Measurements from ENCODE around the gene LGALS3. TPM values are rescaled to one million over a fixed set of nuclear protein-coding genes. Genes with fewer than 3 reads are reported as not detected.
A peak's percentile ranks its signal among the peaks of the same experiment; 100 is the strongest.
"Not testable (repeated sequence)": the region's sequence is repeated elsewhere in the genome, so short reads cannot be mapped to it uniquely, and the experiment has no call there.

Gene LGALS3
- 90.5 and 117 TPM in 2 replicates for total RNA-seq (2014; rRNA removed; shearing (Covaris generic); ENCODE audit: low replicate concordance)

DNA sequence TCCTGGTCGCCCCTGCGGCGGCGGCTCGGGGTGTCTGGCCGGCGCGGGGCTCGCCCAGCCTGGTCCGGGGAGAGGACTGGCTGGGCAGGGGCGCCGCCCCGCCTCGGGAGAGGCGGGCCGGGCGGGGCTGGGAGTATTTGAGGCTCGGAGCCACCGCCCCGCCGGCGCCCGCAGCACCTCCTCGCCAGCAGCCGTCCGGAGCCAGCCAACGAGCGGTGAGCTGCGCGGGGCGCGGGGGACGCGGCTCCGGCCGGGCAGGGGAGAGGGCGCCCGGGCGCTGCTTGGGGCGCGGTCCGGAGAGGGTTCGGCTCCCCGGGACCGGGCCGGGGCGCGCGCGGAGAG lies at the start of gene LGALS3:
LGALS3 (plus strand) TSS at position 167 of the 342 bp plus-strand sequence. CDS start 8,122 bp downstream, outside the sequence.
- Histone ChIP-seq H3K27me3 (no peaks in the 10 kb centered on the region), H3K36me3 (no peaks in the 10 kb centered on the region; the same call in 1 of the 2 replicates), H3K9me3 (no peaks in the 10 kb centered on the region), H3K4me3 (peak within 1 kb of the TSS; percentile 68)
- DNase-seq, result peak; percentile 72

DNA sequence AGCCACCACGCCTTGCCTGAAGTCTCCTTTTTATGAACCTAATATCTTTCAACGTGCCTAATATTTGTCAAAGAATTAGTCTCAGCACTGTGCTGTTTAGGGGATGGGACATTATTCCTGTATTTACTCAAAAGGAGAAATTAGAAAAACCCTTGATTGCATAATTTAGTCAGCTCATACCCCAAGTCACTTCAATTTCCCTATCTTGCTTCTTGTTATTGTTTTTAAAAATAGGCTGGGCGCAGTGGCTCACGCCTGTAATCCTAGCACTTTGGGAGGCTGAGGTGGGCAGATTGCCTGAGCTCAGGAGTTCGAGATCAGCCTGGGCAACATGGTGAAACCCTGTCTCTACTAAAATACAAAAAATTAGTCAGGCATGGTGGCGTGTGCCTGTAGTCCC lies 49.1 kb upstream of the LGALS3 start:
- DNase-seq, result not testable (repeated sequence)

DNA sequence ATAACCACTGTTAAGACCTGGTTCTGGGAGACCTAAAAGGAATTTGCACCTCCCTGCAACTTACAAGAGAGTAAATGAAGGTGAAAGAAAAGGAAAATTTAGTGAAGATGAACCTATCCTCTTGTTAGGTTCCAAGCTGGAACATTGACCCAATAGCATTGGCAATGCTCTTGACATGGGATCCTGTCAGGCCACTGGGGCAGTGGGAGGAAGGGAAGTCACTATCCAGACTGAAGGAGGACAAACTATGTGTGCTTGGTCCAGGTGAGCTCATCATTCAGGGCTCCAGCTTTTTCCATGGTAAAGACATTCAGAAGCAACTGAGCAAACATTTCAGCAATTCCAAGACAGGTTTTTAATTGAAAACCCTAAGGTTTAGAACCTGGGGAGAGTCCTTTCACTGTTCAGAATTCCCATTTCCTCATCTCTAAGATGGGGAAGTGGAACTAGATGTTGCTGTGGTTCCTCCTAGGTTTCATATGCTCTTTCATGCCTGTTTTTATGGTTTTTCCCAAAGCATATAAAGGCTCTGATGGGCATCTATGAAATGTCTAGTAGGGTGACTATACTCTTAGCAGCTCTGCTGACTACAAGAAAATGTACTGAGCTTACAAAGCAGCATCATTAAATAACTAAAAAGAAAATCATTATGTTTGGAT lies 44.5 kb upstream of the LGALS3 start:
- Histone ChIP-seq H3K4me3 (no peak overlapping the region), H3K27me3 (no peaks in the 10 kb centered on the region), H3K36me3 (no peaks in the 10 kb centered on the region), H3K9me3 (no peaks in the 10 kb centered on the region)
- no peak for DNase-seq

More for the DNA sequence above, 49.1 kb upstream of the LGALS3 start:
- H3K4me3 ChIP-seq, H3K27me3 ChIP-seq, H3K36me3 ChIP-seq, H3K9me3 ChIP-seq: not testable (repeated sequence)

DNA sequence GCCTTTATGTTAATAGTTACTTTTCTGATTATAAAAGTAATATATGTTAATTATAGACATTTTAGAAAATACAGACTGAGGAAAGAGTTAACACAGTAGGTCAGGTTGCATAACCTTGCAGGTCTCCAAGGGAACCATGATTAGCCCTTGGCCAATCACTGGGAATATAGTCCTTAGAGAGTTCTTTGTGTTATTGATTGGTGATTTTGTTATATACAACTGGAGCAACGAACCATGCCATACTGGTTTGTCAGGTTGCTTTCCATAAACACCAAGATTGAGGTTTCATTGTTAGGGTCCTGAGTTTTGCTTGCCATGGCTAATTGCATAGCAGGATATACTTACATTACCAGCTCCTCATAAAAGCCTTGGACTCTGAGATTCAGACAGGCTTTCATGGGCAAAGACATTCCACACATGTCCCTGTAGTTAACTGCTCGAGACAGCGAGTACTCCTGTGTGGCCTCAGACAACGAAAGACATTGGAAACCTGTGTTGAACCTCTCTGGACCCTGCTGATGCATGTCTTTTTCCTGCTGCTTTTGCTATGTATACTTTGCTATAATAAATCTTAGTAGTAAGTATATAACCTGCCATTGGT lies 43.9 kb upstream of the LGALS3 start:
- no peak for DNase-seq
- Histone ChIP-seq H3K9me3 (no peaks in the 10 kb centered on the region), H3K36me3 (no peaks in the 10 kb centered on the region), H3K4me3 (no peak overlapping the region), H3K27me3 (no peaks in the 10 kb centered on the region)

DNA sequence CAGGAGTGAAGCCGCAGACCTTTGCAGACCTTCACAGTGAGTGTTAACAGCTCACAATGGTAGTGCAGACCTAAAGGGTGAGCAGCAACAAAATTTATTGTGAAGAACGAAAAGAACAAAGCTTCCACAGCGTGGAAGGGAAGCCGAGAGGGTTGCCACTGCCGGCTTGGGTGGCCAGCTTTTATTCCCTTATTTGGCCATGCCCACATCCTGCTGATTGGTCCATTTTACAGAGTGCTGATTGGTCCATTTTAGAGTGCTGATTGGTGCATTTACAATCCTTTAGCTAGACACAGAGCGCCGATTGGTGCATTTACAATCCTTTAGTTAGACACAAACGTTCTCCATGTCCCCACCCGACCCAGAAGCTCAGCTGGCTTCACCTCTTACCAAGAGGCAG lies 42.1 kb upstream of the LGALS3 start:
- Histone ChIP-seq H3K36me3 (no peaks in the 10 kb centered on the region), H3K9me3 (no peaks in the 10 kb centered on the region), H3K4me3 (no peak overlapping the region), H3K27me3 (no peaks in the 10 kb centered on the region)
- no peak for DNase-seq

DNA sequence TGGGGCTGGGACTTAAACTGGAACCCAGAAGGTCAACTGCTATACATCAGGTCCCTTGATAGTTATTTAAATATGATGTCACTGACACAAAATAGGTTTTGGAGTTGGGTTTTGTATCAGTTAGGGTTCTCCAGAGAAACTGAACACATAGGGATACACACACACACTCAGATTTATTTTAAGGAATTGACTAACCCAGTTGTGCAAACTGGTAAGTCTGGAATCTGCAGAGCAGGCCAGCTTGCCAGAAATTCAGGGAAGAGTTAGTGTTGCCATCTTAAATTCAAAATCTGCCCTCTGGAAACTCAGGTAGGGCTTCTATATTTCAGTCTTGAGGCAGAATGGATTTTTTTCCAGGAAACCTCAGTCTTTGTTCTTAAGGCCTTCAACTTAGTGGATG lies 40.7 kb upstream of the LGALS3 start:
- DNase-seq, result no peak
- Histone ChIP-seq H3K9me3 (no peaks in the 10 kb centered on the region), H3K4me3 (no peak overlapping the region), H3K36me3 (no peaks in the 10 kb centered on the region), H3K27me3 (no peaks in the 10 kb centered on the region)

DNA sequence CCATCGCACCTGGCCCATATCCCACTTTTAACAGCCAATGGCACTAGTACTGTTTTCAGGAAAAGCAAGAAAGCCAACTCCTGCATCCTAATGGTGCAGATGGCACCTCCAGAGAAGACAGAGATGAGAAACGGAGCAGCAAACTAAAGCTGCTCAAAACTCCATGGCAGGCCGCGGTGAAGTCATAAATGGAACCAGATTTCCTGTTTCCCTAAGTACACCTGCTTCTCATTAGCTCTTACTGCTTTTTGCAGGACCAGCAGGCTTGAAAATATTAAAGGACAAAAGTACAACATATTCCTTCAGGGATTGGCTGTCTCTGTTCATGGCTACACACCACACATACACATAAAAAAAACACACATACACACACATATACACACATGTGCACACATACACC lies 36.7 kb upstream of the LGALS3 start:
- H3K27me3 ChIP-seq, result no peaks in the 10 kb centered on the region
- no peak for DNase-seq
- H3K9me3 ChIP-seq, result no peaks in the 10 kb centered on the region
- no peaks in the 10 kb centered on the region for H3K36me3 ChIP-seq
- no peak overlapping the region for H3K4me3 ChIP-seq

DNA sequence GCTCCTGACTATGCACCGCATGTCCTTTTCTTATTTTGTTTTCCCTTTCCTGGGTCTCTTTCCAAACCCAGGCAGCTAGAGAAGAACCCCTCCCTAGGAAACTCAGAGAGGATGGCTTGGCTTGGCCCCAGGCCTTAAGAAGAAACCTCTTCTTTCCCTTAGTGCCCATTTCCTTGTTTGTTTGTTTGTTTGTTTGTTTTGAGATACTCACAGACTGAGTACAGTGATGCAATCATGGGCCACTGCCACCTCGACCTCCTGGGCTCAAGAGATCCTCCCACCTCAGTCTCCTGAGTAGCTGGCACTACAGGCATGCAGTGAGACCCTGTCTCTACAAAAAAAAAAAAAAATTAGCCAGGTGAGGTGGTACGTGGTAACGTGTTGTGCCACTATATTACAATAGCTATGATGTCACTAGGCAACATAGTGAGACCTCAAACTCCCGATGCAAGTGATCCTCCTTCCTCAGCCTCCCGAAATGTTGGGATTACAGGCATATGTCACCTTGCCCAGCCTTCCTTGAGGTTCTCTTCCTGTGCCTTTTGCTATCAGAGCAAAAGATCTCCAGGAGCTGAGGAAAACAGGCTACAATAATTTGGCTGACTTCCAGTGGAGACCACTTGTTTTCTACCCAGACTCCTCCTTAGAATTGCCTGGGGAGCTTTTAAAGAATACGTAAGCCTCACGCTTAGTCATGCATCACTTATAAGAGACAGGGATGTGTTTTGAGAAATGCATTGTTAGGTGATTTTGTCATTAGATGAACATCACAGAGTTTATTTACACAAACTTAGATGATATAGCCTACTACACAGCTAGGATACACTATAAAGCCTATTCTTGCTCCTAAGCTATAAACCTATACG lies 34.5 kb upstream of the LGALS3 start:
- no peak for DNase-seq

DNA sequence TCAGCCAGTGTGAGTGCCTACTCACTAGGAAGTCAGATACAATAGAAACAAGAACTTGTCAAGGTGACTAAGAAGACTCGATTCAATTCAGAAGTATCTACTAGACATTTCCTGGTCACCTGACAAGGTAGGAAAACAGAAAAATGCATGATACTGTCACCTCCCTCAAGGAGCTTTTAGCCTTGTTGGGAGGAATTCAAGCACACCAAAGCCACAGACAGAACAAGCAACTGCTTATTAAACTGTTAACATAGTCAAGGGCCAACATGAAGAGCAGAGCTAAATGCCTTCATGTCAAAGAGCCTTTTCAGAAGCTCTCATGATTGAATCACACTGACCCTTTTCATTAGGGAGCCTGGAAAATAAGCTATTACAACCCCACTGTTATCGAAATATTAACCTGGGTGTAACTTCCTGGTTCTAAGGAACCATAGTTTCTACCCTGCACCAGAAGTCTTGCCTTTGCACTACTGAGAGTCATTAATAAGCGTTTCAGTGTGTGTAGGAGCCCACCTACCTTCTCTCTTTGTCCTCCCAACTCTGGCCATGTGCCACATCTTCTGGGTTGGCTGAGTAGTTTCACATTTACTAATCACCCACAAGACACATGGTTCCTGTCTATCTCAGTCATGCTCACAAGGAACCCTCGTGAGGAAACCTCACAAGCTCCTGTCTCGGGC lies 31.0 kb upstream of the LGALS3 start:
- no peak for DNase-seq
- Histone ChIP-seq H3K36me3 (no peaks in the 10 kb centered on the region), H3K9me3 (no peaks in the 10 kb centered on the region), H3K27me3 (no peaks in the 10 kb centered on the region), H3K4me3 (no peak overlapping the region)

More for the DNA sequence above, 34.5 kb upstream of the LGALS3 start:
- H3K36me3 ChIP-seq, result no peaks in the 10 kb centered on the region
- no peaks in the 10 kb centered on the region for H3K9me3 ChIP-seq
- H3K27me3 ChIP-seq, result no peaks in the 10 kb centered on the region
- no peak overlapping the region for H3K4me3 ChIP-seq

DNA sequence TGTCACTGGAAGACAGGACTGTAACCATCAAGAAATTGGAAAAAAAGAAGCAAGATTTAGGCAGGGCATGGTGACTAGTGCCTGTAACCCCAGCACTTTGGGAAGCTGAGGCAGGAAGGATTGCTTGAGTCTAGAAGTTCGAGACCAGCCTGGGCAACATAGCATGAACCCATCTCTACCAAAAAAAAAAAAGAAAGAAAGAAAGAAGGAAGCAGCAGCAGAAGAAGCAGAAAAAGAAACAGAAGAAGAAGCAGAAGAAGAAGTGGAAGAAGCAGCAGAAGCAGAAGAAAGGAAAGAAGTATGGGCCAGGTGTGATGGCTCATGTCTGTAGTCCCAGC lies 30.5 kb upstream of the LGALS3 start:
- Histone ChIP-seq H3K9me3 (no peaks in the 10 kb centered on the region), H3K36me3 (no peaks in the 10 kb centered on the region), H3K27me3 (no peaks in the 10 kb centered on the region), H3K4me3 (no peak overlapping the region)
- no peak for DNase-seq

DNA sequence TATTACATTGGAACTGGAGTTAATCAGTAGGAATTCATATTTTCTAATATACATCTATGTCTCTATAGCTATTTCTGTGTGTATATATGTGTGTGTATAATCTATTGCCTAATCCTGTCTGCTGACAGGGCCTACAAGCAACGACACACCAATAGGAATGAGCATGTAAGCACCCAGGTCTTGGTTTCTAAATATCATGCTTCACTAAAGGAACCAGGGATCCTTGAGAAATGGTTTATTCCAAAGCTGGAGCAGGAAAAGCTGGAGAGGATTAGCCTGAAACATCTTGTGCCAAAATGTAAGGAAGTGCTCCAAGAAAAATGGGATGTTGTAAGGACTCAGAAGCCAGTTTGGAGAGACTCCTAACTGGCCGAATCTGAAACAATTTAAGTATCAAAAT lies 29.3 kb upstream of the LGALS3 start:
- Histone ChIP-seq H3K4me3 (no peak overlapping the region), H3K9me3 (0 out of 2 replicates have a peak, but pooled peaks cover 3% of the 10 kb centered on the region), H3K36me3 (no peaks in the 10 kb centered on the region), H3K27me3 (no peaks in the 10 kb centered on the region)
- DNase-seq, result peak; percentile 10

DNA sequence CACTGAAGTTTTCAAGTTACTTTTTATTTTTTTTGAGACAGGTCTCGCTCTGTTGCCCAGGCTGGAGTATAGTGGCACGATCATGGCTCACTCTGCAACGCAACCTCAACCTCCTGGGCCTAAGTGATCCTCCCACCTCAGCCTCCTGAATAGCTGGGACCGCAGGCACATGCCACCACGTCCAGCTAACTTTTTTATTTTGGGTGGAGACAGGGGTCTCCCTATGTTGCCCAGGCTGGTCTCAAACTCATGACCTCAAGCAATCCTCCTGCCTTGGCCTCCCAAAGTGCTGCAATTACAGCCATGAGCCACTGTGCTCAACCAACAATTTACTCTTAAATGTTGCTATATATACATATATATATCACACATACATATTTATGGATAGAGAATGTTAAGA lies 27.4 kb upstream of the LGALS3 start:
- no peaks in the 10 kb centered on the region for H3K27me3 ChIP-seq
- 0 out of 2 replicates have a peak, but pooled peaks cover 3% of the 10 kb centered on the region for H3K9me3 ChIP-seq
- H3K4me3 ChIP-seq, result no peak overlapping the region
- no peak for DNase-seq
- no peaks in the 10 kb centered on the region for H3K36me3 ChIP-seq

DNA sequence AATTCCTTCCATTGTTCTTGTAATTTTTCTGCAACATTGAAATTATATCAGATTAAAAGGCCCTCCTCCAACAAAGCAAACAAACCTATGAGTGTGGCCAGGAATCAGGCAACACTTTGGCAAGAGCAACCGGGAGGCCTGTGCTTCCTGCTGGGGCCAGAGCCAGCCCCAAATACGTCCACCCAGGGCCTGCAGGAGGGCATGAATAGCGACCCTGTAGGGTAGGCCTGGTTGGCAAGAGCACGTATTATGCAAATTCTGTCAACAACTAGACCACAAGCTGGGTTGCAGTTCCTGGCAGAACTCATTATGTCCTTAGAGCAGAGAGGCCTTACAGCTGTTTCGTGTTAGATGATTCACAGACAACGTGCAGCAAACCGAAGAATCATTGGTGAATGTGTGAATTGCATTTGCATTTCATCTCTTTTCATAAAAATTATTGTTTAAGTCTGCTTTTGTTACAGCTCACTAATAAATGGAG lies 26.9 kb upstream of the LGALS3 start:
- Histone ChIP-seq H3K9me3 (0 out of 2 replicates have a peak, but pooled peaks cover 3% of the 10 kb centered on the region), H3K4me3 (peak overlapping the region; percentile 11; the same call in 1 of the 2 replicates), H3K27me3 (no peaks in the 10 kb centered on the region), H3K36me3 (no peaks in the 10 kb centered on the region)
- peak; percentile 97 for DNase-seq

DNA sequence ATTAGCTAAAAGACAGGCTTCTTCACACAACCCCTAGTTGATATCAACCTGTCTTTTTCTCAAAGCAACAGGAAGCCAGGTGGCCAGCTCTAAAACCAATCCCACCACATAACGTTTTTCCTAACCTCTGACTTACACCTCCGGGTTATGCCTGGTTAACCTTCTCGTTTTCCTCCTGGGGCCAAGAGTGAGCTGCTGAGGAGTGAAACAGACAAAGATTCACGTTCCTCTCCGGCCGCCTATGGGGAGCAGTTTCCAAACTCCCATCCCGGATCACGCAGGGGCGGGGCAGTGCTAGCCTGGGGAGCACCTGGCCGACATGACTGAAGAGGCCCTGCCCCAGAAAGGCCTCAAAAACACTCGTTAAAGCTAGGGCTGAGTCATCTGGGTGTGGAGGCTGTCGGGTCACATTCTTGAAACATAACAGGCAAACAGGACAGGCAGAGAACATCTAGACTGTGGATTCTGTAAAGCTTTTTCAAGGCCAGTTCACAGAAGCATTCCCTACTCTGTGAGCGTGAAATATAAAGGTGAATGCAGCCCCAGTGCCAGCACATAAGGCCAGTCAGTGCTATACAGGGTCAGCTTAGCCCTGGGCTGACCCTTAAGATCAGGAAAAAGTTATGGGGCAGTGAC lies 25.9 kb upstream of the LGALS3 start:
- peak overlapping the region; percentile 11 for H3K4me3 ChIP-seq
- 0 out of 2 replicates have a peak, but pooled peaks cover 3% of the 10 kb centered on the region for H3K9me3 ChIP-seq

DNA sequence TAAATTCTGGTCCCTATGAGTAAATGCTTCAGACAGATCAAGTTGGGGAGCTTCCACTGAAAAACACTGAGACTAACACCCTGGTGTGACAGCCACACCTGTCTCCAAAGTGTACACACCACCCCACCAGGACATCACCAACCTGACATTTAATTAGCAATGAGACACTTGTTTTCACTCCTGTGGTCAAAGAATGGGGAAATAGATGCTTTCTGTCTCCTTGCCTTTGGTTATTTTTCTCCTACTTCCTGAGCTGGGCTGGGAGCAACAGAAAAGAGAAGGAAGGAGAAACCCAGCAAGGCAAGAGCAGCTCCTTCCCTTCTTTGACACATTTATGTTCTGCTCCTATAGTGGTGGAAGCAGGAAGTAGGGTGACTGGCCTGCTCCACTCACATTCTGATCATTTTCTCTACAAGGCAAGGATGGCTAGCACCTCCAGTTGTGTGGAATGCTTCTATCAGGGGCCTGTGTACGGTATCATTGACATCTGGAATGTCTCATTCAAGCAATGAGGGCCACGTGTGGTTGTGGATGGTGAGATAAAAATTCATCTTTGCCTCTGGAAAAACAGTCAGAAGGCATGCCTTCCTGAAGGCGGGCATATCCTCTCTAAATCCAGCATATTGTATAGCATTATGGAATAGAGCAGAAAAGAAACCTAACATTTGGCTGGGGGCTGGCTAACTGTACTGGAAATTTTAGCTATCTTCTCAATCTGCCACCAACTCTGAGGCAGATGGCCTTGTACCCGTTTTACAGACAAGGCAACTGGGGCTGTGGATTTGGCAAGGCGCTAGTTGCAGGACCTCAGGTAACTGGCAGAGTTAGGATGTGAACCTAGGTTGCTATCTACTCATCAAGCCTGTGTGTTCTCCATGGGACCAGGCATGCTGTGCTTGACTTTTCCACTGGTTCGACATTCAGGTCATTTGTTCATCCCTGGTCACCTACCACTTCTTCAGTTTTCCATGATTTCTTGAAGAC lies 24.8 kb upstream of the LGALS3 start:
- H3K9me3 ChIP-seq, result 0 out of 2 replicates have a peak, but pooled peaks cover 3% of the 10 kb centered on the region
- H3K36me3 ChIP-seq, result no peaks in the 10 kb centered on the region
- H3K4me3 ChIP-seq, result no peak overlapping the region
- DNase-seq, result no peak
- H3K27me3 ChIP-seq, result no peaks in the 10 kb centered on the region

More for the DNA sequence above, 25.9 kb upstream of the LGALS3 start:
- peak; percentile 89 for DNase-seq
- Histone ChIP-seq H3K27me3 (no peaks in the 10 kb centered on the region), H3K36me3 (no peaks in the 10 kb centered on the region)

Measured in MG63 (cell line).